GM18868 (cell line): ENCODE data around the gene ZDHHC22.

Experiments
- ATAC-seq: cut with Tn5 transposase; IDR thresholded peaks from one replicate; pipeline ENCODE4 v1.9.1; 2021; ENCODE audit warnings: mild to moderate bottlenecking, moderate library complexity; ENCODE audit not compliant: unreplicated experiment

ZDHHC22 gene

GRCh38 chr14:77085538-77085937 lies 56.1 kb downstream of the ZDHHC22 start:
- no peak for ATAC-seq

DNA sequence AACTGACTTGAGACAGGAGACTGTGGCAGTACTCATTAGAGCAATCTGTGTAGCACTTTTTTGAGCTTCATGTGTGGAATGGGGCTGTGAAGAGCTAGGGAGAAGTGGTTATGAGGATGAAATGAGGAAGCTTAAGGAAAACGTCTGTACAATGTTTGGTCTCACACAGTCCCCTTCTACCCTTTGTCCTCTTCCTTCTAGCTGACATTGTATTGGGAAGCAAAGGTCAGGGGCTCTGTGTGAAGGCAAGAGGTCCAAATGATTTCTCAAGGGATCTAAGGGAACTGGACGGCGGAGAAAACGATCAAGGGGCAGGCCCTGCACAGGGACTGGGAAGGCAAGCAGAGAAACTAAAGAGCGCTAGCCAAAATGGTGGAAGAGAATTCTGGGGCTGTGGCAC lies 56.6 kb downstream of the ZDHHC22 start:
- ATAC-seq: no peak

GRCh38 chr14:77083082-77083481 lies 58.5 kb downstream of the ZDHHC22 start:
- ATAC-seq: no peak

DNA sequence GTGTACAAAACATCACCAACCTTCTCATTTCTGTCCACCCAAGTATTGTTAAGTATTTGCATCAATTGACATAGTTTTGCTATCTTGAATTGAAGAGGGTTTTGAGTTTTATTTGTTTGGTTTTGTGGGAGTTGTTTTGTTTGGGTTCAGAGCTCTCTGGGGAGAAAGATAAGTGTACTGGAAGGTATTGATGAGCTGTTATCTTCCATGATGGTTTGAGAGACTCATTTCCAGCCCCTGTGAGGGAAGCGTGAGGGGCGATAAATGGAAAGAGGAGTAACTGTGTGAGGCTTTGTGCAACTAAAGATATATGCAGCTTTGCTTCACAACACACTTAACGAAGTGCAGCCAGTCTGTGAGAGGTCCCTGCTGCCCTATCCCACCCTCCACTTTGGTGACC lies 59.2 kb downstream of the ZDHHC22 start:
- ATAC-seq: no peak
